MM.1S (cell line): ENCODE results near the gene MTMR2.
A peak's percentile ranks its signal among the peaks of the same experiment; 100 is the strongest.

ENCODE experiments used
- DNase-seq: peaks from one replicate; pipeline ENCODE4 v3.0.0-alpha.2; 2015
- H2AFZ ChIP-seq: fragments of 300-600 bp; sonication (generic); 2 replicates; pipeline ENCODE4 v1.6.0; 2016; ENCODE audit warnings: antibody characterized with exemption, low read length
- H3F3A ChIP-seq: fragments of 300-600 bp; sonication (generic); 2 replicates; pipeline ENCODE4 v1.6.1; 2016; ENCODE audit warnings: mild to moderate bottlenecking, antibody characterized with exemption, low read length, moderate library complexity, mixed read lengths; ENCODE audit not compliant: insufficient read depth
- H3K27ac ChIP-seq: fragments of 300-600 bp; sonication (generic); 2 replicates; pipeline ENCODE4 v1.5.1; 2016; ENCODE audit warnings: mild to moderate bottlenecking, low read length
- H3K27me3 ChIP-seq: fragments of 300-600 bp; sonication (generic); replicated peaks from 2 replicates; pipeline ENCODE4 v1.6.0; 2016; ENCODE audit warnings: low read length; ENCODE audit not compliant: insufficient read depth
- H3K36me3 ChIP-seq: fragments of 300-600 bp; sonication (generic); replicated peaks from 2 replicates; pipeline ENCODE4 v1.6.1; 2016; ENCODE audit warnings: mild to moderate bottlenecking, low read length, mixed read lengths; ENCODE audit not compliant: insufficient read depth
- H3K4me1 ChIP-seq: fragments of 300-600 bp; sonication (generic); 2 replicates; pipeline ENCODE4 v1.6.1; 2016; ENCODE audit warnings: low read length, mixed read lengths
- H3K4me2 ChIP-seq: fragments of 300-600 bp; sonication (generic); 2 replicates; pipeline ENCODE4 v1.6.0; 2016; ENCODE audit warnings: low read depth, low read length
- H3K4me3 ChIP-seq: fragments of 300-600 bp; sonication (generic); 2 replicates; pipeline ENCODE4 v1.5.1; 2016; ENCODE audit warnings: low read length, mixed read lengths
- H3K79me2 ChIP-seq: fragments of 300-600 bp; sonication (generic); 2 replicates; pipeline ENCODE4 v1.6.1; 2016; ENCODE audit warnings: mixed run types, low read length, mixed read lengths
- H3K9ac ChIP-seq: fragments of 300-600 bp; sonication (generic); 2 replicates; pipeline ENCODE4 v1.6.1; 2016; ENCODE audit warnings: low read length, mixed read lengths
- H3K9me2 ChIP-seq: fragments of 300-600 bp; sonication (generic); replicated peaks from 2 replicates; pipeline ENCODE4 v1.6.1; 2016; ENCODE audit warnings: mild to moderate bottlenecking, low read length, mixed read lengths; ENCODE audit not compliant: insufficient read depth
- H3K9me3 ChIP-seq: fragments of 300-600 bp; sonication (generic); replicated peaks from 2 replicates; pipeline ENCODE4 v1.6.1; 2016; ENCODE audit warnings: mild to moderate bottlenecking, low read length, mixed read lengths; ENCODE audit not compliant: insufficient read depth
- H4K20me1 ChIP-seq: fragments of 300-600 bp; sonication (generic); 2 replicates; pipeline ENCODE4 v1.6.1; 2016; ENCODE audit warnings: mild to moderate bottlenecking, low read length, moderate library complexity, mixed read lengths; ENCODE audit not compliant: insufficient read depth
- CTCF ChIP-seq: fragments of 300-600 bp; sonication (generic); IDR thresholded peaks from 2 replicates; pipeline ENCODE4 v1.5.1; 2016; ENCODE audit warnings: antibody characterized with exemption, low read length, mixed read lengths
- EZH2 ChIP-seq: fragments of 300-600 bp; sonication (generic); optimal IDR thresholded peaks from 2 replicates; pipeline ENCODE3; 2017; ENCODE audit warnings: low read depth, mild to moderate bottlenecking, antibody characterized with exemption, low read length, mixed read lengths
- EZH2phosphoT487 ChIP-seq: fragments of 300-600 bp; sonication (generic); IDR thresholded peaks from 2 replicates; pipeline ENCODE4 v1.6.1; 2018; ENCODE audit warnings: antibody characterized with exemption, low read length

MTMR2 gene

GRCh38 chr11:95793116-95793515, 130.8 kb downstream of the MTMR2 start:
- Histone ChIP-seq H2AFZ (no peak overlapping the region), H3K79me2 (peaks cover 83% of the 10 kb centered on the region), H3K4me2 (no peak overlapping the region), H3F3A (peaks cover 27% of the 10 kb centered on the region), H3K9ac (no peak overlapping the region), H3K4me3 (no peak overlapping the region), H3K9me2 (no peaks in the 10 kb centered on the region), H3K9me3 (no peaks in the 10 kb centered on the region), H3K27ac (no peak overlapping the region), H4K20me1 (no peaks in the 10 kb centered on the region), H3K36me3 (no peaks in the 10 kb centered on the region), H3K27me3 (no peaks in the 10 kb centered on the region), H3K4me1 (peaks cover 18% of the 10 kb centered on the region)
- TF ChIP-seq CTCF (no peak), EZH2 (no peak), EZH2phosphoT487 (no peak)
- no peak for DNase-seq

- Histone ChIP-seq H3K9me3 (no peaks in the 10 kb centered on the region), H3K4me2 (no peak overlapping the region), H4K20me1 (no peaks in the 10 kb centered on the region), H3K27me3 (no peaks in the 10 kb centered on the region), H3K4me3 (no peak overlapping the region), H3K4me1 (peaks cover 22% of the 10 kb centered on the region), H3K79me2 (peaks cover 85% of the 10 kb centered on the region), H3F3A (peaks cover 27% of the 10 kb centered on the region), H2AFZ (no peak overlapping the region), H3K9ac (no peak overlapping the region), H3K9me2 (no peaks in the 10 kb centered on the region), H3K27ac (no peak overlapping the region), H3K36me3 (no peaks in the 10 kb centered on the region)
- no peak for TF ChIP-seq CTCF
- DNase-seq = no peak
Observed at GRCh38 chr11:95792700-95793099, 131.2 kb downstream of the MTMR2 start.

GRCh38 chr11:95792200-95792599, 131.7 kb downstream of the MTMR2 start:
- H3F3A ChIP-seq = peaks cover 27% of the 10 kb centered on the region
- peak overlapping the region; percentile 97; the same call in 1 of the 2 replicates for H3K9ac ChIP-seq
- H3K27me3 ChIP-seq = no peaks in the 10 kb centered on the region
- H3K9me2 ChIP-seq = no peaks in the 10 kb centered on the region
- H4K20me1 ChIP-seq = no peaks in the 10 kb centered on the region
- H3K27ac ChIP-seq = no peak overlapping the region
- H3K79me2 ChIP-seq = peaks cover 81% of the 10 kb centered on the region
- no peaks in the 10 kb centered on the region for H3K36me3 ChIP-seq
- H3K4me2 ChIP-seq = peak overlapping the region; percentile 93
- H3K9me3 ChIP-seq = no peaks in the 10 kb centered on the region
- TF ChIP-seq EZH2 = no peak
- no peak for TF ChIP-seq CTCF
- peak overlapping the region; percentile 90 for H3K4me3 ChIP-seq
- no peak overlapping the region for H2AFZ ChIP-seq
- DNase-seq = no peak
- H3K4me1 ChIP-seq = peaks cover 22% of the 10 kb centered on the region
